Calu3 (cell line): ENCODE results near the gene ODF2. TPM values are rescaled to one million over a fixed set of nuclear protein-coding genes. Genes with fewer than 3 reads are reported as not detected.

Experiments used
- BruUV-seq: library from RNA; stranded (reverse); fragments of 400-500 nt; replicated peaks from 2 replicates; lab custom pipeline; 2021; lab: Mats Ljungman, UMichigan
- CTCF ChIA-PET: fragments of 300-600 bp; sonication (Branson Sonifier 250); formaldehyde crosslinking; loops from one replicate; lab custom pipeline; 2022; ENCODE audit warnings: antibody characterized with exemption; lab: Charles Lee
- DNase-seq: peaks from one replicate; pipeline ENCODE4 v3.0.0; 2022
- H3K27ac Mint-ChIP-seq: one replicate; pipeline ENCODE4 v1.8.0; 2022; ENCODE audit warnings: mixed read lengths; ENCODE audit not compliant: unreplicated experiment
- H3K27me3 Mint-ChIP-seq: one replicate; pipeline ENCODE4 v1.8.0; 2022; ENCODE audit warnings: mixed read lengths; ENCODE audit not compliant: unreplicated experiment
- H3K36me3 Mint-ChIP-seq: one replicate; pipeline ENCODE4 v1.8.0; 2022; ENCODE audit warnings: mild to moderate bottlenecking, moderate library complexity, mixed read lengths; ENCODE audit not compliant: insufficient read depth, unreplicated experiment
- H3K4me1 Mint-ChIP-seq: one replicate; pipeline ENCODE4 v1.8.0; 2022; ENCODE audit warnings: mild to moderate bottlenecking, low read depth, mixed read lengths; ENCODE audit not compliant: unreplicated experiment
- H3K4me3 Mint-ChIP-seq: one replicate; pipeline ENCODE4 v1.8.0; 2022; ENCODE audit warnings: mild to moderate bottlenecking, low read depth, moderate library complexity, mixed read lengths; ENCODE audit not compliant: unreplicated experiment
- H3K9me3 Mint-ChIP-seq: one replicate; pipeline ENCODE4 v1.8.0; 2022; ENCODE audit warnings: low read depth, mixed read lengths; ENCODE audit not compliant: unreplicated experiment
- CTCF ChIP-seq: fragments of 200-600 bp; IDR thresholded peaks from one replicate; pipeline ENCODE4 v1.8.0; 2022; ENCODE audit warnings: antibody characterized with exemption; ENCODE audit not compliant: unreplicated experiment
- intact Hi-C: fragments of 100-400 bp; cut with micrococcal nuclease; formaldehyde crosslinking; loops from one replicate; pipeline ENCODE4 v1.10.0; 2022; ENCODE audit not compliant: unreplicated experiment
- total RNA-seq: library from RNA; stranded (reverse); gene quantifications from 2 replicates; pipeline ENCODE4 v1.2.3, GENCODE V29; 2022

ODF2 gene
- total RNA-seq, 1 experiment from 2014 or later: 33.6 TPM

DNA sequence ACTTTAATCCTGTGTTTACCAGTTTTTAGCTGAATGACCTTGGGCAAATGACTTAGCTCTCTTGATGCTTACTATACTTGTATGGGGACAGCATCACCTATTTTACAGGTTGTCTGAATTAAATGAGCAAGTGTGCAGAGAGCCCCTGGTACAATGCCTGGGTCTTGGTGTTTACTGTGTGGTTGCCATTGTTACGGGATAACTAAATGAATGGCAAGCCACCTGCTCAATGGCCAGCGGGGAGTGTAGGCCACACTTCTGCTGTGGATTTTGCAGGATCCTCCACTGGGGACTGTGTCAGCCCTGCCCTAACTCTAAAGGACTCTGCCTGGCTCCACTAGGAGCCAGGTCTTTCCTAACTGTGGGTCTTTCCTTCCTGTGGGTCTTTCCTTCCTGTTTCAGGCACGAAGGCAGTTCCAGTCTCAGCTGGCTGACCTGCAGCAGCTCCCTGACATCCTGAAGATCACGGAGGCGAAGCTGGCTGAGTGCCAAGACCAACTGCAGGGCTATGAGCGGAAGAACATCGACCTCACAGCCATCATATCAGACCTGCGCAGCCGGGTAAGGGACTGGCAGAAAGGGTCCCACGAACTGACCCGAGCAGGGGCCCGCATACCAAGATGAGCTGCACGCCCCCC is 38.4 kb downstream of the ODF2 start:
- no peak overlapping the region for H3K4me3 Mint-ChIP-seq
- H3K9me3 Mint-ChIP-seq: no peaks in the 10 kb centered on the region
- no peaks in the 10 kb centered on the region for H3K4me1 Mint-ChIP-seq
- no peak overlapping the region for H3K27ac Mint-ChIP-seq
- H3K36me3 Mint-ChIP-seq: peaks cover 6% of the 10 kb centered on the region
- CTCF ChIA-PET: no interaction called here
- intact Hi-C loops: no loop called here
- no peak for DNase-seq
- H3K27me3 Mint-ChIP-seq: no peaks in the 10 kb centered on the region
- BruUV-seq: no TSS peak
- no peak for TF ChIP-seq CTCF

DNA sequence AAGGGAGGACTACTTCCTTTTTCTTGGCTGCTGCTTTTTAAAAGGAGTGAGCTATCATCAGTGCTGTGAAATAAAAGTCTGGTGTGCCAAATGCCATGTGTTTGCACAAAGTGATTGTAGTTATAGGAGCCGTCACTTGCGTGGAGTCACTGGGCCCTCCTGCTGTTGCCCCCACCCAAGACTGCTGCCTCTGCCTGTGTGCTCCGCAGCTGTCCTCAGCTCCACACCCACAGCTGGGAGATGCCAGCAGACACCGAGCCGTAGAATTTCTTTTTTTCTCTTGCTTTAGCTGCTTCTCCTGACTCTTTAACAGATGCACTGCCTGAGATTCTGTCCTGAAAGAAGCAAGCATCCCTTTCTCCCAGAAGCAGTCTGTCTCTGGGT is 38.9 kb downstream of the ODF2 start:
- no TSS peak for BruUV-seq
- TF ChIP-seq CTCF: no peak
- no peaks in the 10 kb centered on the region for H3K9me3 Mint-ChIP-seq
- CTCF ChIA-PET: no interaction called here
- H3K27me3 Mint-ChIP-seq: no peaks in the 10 kb centered on the region
- H3K4me1 Mint-ChIP-seq: no peaks in the 10 kb centered on the region
- H3K27ac Mint-ChIP-seq: no peak overlapping the region
- no peak overlapping the region for H3K4me3 Mint-ChIP-seq
- H3K36me3 Mint-ChIP-seq: peaks cover 9% of the 10 kb centered on the region
- intact Hi-C loops: no loop called here
- DNase-seq: no peak

DNA sequence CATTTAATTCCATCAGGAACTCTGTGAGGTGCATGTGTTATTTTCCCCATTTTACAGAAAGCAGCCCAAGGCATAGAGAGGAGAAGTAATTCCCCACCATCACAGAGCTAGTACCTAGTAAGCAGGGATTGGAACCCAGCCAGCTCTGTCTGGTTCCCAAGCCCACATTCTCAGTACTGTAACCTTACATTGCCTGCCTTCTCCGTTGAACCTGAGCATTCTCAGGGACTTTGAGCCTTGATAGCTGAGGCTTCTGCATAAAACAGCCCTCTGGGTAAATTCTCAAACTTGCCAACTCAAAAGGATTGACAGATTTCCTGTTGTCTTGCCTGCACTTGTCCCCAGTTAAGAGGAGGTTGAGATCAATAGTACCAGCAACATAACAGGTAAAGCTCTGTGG is 39.5 kb downstream of the ODF2 start:
- intact Hi-C loops: no loop called here
- Mint-ChIP-seq H3K27ac (no peak overlapping the region), H3K9me3 (no peaks in the 10 kb centered on the region), H3K4me1 (no peaks in the 10 kb centered on the region), H3K4me3 (no peak overlapping the region), H3K27me3 (no peaks in the 10 kb centered on the region), H3K36me3 (peaks cover 15% of the 10 kb centered on the region)
- CTCF ChIA-PET: no interaction called here
- no peak for TF ChIP-seq CTCF
- BruUV-seq: no TSS peak
- DNase-seq: no peak

- Mint-ChIP-seq H3K9me3 (no peaks in the 10 kb centered on the region), H3K27ac (no peak overlapping the region), H3K4me3 (no peak overlapping the region), H3K4me1 (no peaks in the 10 kb centered on the region), H3K27me3 (no peaks in the 10 kb centered on the region), H3K36me3 (peaks cover 19% of the 10 kb centered on the region)
- DNase-seq: no peak
- no TSS peak for BruUV-seq
- CTCF ChIA-PET: no interaction called here
- TF ChIP-seq CTCF: no peak
- intact Hi-C loops: no loop called here
These were observed 40.1 kb downstream of the ODF2 start for GRCh38 chr9:128495804-128496417.
